ENCODE data around the gene SH3BGRL3.
"Not testable (repeated sequence)": the region's sequence is repeated elsewhere in the genome, so short reads cannot be mapped to it uniquely, and the experiment has no call there.

The SH3BGRL3 gene

DNA sequence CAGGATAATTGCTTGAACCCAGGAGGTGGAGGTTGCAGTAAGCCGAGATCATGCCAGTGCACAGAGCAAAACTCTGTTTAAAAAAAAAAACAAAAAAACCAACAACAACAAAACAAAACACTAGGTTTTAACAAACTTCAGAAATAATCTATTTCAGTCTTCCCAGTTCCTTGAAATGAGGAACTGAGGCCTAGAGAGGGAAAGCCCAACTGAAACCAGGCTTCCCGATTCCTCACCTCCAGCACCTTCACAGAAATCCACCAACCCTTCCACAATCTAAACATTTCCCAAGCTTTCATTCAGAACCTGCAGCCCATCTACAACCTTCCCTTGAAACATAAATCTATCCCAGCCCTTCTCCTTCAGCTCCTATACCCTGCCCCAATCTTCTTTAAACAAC lies 37.3 kb downstream of the SH3BGRL3 start:
- DNase-seq (ENCODE audit: low read depth) = no peak

DNA sequence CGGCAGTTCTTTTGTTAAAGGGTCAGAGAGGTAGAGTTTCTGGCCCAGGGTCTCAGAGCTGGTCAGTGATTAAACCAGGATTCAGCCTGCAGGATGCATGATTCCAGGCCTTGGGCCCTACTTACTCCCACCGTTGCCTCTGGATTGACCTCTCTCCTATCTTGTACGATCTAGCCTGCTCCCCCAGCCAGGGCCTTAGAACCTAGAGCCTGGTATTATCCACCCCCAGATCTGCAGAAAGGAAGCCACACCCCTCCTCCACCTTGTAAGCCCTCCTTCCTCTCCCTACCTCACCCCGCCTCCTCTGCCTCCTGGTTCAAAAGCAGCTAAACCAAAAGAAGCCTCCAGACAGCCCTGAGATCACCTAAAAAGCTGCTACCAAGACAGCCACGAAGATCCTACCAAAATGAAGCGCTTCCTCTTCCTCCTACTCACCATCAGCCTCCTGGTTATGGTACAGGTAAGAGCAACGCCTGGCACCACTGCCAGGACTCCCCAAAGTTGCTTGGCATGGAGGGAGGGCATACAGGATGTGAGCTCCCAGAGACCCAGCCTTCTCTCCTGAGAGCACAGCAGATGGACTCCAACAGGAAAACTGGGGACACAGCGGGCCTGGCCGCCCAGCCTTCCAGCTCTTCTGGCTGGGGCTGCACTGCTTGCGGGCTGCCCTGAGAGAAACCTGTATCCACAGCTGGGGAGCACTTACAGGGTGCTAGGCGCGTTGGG lies 37.9 kb downstream of the SH3BGRL3 start, which contains the start of gene CD52:
CD52 (plus strand) TSS at position 347 of the 726 bp plus-strand sequence; CDS start at position 407, 60 bp downstream.
- DNase-seq (ENCODE audit: low read depth) = peak; percentile 58

DNA sequence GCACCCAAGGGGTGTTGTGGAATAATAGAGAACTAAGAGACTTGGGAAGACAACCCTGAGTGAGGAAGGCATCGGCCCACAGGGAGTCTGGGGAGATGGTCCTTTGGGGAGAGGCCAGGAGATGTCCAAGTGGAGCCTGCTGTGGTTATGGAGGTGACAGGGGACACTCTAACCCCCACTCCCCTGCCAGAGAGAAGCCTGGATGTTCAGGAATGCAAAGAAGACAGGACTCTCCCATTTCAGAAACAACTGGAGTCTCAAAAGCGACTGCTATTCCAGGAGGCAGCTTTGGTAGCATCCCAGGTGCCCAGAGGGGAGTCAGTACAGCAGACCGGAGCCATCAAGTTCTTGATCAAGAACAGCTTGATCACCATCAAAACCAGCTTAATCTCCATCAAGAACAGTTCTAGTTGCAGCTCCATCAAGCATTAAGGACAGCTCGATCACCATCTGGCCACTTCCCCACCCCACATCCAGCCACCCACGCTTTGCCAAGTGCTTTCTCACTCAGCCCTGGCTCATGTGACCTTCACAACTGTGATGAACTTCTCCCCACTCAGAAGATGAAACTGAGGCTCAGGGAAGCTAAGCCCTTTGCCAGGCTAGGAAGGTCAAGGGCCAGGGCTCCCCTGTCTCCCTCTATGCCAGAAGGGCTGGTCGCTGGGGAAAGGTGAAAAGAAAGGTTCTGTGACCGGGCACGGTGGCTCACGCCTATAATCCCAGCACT lies 38.6 kb downstream of the SH3BGRL3 start:
- DNase-seq (ENCODE audit: low read depth) = no peak

DNA sequence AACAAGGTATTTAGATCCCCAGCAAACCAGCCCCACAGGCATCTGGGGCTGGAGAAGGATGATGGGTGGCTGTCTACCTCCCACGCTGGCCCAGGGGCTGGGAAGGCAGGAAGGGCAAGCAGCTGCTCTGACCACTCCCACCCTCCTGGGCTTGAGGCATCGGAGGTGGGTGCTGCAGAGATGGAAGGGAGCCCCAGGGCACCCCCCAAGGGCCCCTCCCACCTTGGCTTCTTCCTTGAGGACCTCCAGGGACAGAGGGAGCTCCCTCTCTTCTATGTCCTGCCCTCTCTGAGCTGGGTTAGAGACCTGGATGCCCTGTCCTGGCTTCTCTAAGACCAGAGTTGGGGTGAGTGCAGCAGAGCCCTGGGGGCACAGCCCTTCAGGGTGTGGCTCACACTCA lies 41.0 kb downstream of the SH3BGRL3 start:
- DNase-seq (ENCODE audit: low read depth) = no peak

DNA sequence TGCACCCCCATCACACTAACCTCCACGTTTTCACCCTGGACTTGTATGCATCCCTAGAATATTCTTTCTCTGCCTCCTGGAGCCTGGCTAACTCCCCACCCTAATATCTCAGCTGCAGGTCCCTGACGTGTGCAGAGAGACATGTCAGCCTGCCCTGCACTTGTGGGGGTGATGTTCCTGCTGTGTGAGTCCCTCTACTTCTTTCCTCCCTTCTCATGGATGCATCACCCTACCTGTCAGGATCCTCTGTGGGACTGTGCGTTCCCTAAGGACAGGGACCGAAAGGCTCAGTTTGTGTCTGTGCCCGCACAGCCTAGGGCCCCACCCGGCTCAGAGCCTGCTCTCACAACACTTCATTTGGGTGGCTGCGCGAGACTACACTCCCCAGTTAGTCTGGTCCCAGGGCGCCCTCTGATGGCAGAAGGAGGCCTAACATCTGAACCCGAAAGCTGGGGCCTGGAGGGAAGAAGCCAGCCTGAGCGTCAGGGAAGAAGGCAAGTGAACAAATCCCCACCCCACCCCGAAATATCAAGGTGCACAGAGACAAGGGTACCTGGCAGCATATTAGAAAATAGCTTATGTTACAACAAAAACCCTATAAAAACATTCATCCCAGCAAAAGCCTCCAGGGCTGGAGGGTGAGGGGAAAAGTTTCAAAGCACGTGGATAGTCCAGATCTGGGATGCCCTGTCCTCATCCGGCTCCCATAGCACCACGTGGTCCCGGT lies 41.6 kb downstream of the SH3BGRL3 start:
- DNase-seq (ENCODE audit: low read depth) = peak; percentile 82

DNA sequence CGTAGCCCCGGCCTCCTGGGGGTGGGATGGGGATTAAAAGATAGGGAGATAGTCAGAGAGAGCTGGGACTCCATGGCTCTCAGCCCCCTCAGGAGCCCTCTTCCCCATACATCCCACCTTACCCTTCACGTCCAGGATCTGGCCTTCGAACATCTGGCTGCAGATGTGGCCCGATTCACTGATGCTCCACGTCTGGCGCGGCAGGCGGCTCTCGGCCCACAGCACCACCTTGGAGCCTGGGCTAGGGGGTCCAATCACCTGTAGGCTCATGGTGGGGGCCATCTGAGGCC lies 42.1 kb downstream of the SH3BGRL3 start:
- no peak for DNase-seq (ENCODE audit: low read depth)

DNA sequence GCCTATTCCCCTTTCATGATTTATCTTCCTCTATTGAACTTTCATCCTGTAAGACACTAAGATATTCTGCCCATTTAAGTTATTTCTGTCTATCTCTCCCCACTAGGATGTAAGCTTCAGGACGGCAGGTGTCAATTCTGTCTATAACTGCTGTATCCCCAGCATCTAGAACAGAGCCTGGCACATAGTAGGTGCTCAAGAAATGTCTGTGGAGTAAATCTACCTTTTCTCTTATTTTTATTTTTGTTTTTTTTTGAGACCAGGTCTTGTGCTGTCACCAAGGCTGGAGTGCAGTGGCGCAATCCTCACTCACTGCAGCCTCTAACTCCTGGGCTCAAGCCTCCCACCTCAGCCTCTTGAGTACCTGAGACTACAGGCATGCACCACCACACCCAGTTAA lies 43.5 kb downstream of the SH3BGRL3 start:
- DNase-seq (ENCODE audit: low read depth) = no peak

DNA sequence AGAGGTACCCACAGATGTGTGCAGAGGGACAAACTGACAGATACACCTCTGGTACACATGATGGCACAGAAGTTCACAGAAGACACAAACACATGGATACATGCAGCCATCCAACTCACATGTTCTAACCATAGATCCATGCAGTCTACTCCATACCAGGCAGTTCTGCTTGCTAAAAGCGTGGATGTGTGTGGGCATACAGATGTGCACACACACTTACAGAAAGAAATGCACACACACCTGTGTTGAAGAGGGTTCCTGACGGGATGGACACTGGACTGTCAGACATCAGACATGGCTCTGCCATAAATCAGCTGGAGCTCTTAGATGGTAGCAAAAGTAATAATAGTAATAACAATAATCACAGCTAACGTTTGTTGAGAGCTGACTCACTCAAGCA lies 44.7 kb downstream of the SH3BGRL3 start:
- no peak for DNase-seq (ENCODE audit: low read depth)

DNA sequence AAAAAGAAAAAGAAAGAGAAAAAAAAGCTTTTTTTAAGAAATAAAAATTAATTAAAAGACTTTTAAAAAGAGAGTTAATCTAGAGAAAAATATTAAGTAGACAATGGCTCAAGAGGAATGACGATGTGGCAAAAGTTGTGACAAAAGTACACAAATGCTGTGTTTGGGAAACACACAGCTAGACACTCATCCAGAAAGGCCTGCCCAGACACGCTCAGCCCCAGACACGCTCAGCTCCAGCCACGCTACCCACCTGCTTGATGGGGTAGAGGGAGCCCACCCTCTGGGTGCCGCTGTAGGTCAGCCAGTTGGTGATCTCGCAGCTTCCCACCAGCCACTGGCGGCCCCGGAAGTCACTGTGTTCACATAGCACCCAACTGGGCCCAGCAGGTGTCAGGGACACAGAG lies 48.1 kb downstream of the SH3BGRL3 start:
- DNase-seq (ENCODE audit: low read depth) = no peak

DNA sequence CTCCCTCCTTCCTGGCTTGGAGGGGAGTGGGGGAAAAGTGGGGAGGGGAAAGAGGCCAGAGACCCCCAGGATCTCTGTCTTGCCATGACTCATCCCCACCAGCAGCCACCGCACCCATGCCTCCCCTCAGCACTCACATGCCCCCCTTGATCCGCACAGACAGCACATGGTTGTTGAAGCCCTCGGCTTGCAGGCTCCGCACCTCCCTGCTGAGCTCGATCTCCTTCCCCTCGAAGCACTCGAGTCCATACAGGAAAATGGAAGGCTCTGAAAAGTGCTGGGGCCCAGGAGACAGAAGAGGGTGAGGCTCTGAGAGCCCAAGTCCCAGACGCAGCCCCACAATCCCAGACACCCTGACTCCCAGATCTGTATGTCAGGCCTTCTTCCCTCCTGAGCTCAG lies 48.7 kb downstream of the SH3BGRL3 start:
- DNase-seq (ENCODE audit: low read depth) = no peak

DNA sequence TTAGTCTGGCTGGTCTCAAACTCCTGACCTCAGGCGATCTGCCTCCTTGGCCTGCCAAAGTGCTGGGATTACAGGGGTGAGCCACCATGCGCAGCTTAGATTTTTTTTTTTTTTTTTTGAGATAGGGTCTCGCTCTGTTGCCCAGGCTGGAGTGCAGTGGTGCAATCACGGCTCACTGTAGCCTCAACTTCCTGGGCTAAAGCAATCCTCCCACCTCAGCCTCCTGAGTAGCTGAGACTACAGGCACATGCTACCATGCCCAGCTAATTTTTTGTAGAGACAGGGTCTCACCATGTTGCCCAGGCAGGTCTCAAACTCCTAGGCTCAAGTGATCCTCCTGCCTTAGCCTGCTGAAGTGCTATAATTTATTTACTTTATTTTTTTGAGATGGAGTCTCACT lies 49.5 kb downstream of the SH3BGRL3 start:
- not testable (repeated sequence) for DNase-seq (ENCODE audit: low read depth)

DNA sequence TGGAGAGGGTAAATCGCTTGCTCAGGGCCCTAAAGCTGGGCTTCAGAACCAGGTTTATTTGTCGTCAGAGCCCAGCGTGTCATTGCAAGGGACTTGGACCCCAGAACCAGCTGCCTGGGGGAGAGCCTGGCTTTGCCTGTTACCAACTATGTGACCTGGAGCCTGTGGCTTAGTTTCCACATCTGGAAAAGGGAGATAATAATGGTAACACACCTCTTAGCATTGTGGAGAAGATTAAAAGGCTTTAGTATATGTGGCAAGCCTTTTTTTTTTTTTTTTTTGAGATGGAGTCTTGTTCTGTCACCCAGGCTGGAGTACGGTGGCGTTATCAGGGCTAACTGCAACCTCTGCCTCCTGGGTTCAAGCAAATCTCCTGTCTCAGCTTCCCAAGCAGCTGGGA lies 50.4 kb downstream of the SH3BGRL3 start:
- DNase-seq (ENCODE audit: low read depth) = no peak
